Panc1 (cell line): ENCODE results near the gene GTF3C5.

ENCODE experiments used
- CTCF ChIP-seq: fragments of 450-650 bp; IDR thresholded peaks from 2 replicates; pipeline ENCODE4 v1.5.1; 2017; ENCODE audit warnings: mild to moderate bottlenecking
- POLR2AphosphoS5 ChIP-seq: IDR thresholded peaks from 2 replicates; pipeline ENCODE4 v1.6.1; 2012; ENCODE audit warnings: mild to moderate bottlenecking, low read depth, low read length, moderate library complexity
- SIN3A ChIP-seq: IDR thresholded peaks from 2 replicates; pipeline ENCODE4 v1.6.1; 2012; ENCODE audit warnings: low read depth, mild to moderate bottlenecking, low read length, moderate library complexity, borderline replicate concordance; ENCODE audit not compliant: insufficient read depth
- TF ChIP-seq, protein P1 (sequence below), 2 experiments: IDR thresholded peaks; 2 replicates each; pipeline ENCODE4 v1.6.1; 2011 to 2012; ENCODE audit warnings: low read depth in 2 of 2, control low read depth in 1 of 2, low read length in 1 of 2, mild to moderate bottlenecking in 1 of 2, moderate library complexity in 1 of 2; ENCODE audit not compliant: insufficient read depth in 1 of 2

DNA sequence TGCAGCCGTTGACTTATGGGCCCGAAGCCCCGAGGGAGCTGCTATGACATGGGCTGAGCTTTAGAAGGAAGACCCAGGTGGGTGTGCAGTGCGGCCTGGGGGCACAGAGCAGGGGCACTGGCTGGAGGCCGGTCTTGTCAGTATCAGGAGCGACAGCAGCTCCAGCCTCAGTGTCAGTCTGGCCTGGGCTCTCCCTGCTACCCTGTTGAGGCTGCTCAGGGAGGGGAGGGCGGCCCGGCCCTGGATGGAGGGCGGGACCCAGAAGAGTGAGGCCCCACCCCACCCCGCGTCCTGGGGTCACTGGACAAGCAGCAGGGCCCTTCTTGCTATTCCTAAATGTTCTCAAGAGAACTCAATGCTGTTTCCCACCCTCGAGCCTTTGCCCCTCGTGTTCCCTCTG lies 34.3 kb upstream of the GTF3C5 start:
- TF ChIP-seq POLR2AphosphoS5 (no peak), CTCF (no peak), SIN3A (no peak)
- TF ChIP-seq, protein P1, sequence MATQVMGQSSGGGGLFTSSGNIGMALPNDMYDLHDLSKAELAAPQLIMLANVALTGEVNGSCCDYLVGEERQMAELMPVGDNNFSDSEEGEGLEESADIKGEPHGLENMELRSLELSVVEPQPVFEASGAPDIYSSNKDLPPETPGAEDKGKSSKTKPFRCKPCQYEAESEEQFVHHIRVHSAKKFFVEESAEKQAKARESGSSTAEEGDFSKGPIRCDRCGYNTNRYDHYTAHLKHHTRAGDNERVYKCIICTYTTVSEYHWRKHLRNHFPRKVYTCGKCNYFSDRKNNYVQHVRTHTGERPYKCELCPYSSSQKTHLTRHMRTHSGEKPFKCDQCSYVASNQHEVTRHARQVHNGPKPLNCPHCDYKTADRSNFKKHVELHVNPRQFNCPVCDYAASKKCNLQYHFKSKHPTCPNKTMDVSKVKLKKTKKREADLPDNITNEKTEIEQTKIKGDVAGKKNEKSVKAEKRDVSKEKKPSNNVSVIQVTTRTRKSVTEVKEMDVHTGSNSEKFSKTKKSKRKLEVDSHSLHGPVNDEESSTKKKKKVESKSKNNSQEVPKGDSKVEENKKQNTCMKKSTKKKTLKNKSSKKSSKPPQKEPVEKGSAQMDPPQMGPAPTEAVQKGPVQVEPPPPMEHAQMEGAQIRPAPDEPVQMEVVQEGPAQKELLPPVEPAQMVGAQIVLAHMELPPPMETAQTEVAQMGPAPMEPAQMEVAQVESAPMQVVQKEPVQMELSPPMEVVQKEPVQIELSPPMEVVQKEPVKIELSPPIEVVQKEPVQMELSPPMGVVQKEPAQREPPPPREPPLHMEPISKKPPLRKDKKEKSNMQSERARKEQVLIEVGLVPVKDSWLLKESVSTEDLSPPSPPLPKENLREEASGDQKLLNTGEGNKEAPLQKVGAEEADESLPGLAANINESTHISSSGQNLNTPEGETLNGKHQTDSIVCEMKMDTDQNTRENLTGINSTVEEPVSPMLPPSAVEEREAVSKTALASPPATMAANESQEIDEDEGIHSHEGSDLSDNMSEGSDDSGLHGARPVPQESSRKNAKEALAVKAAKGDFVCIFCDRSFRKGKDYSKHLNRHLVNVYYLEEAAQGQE (IDR thresholded peaks at IDR 0.05; ENCODE audit: insufficient read depth in 1 of 2, low read depth in 2 of 2, low read length in 1 of 2): no peak
